A549 (cell line): ENCODE results near the gene DUSP1. TPM values are rescaled to one million over a fixed set of nuclear protein-coding genes. Genes with fewer than 3 reads are reported as not detected.

Source experiments
- ATAC-seq, 2 experiments: fragments of 200-7000 bp in 1 of 2; fragments of >200 bp in 1 of 2; cut with Nextera tagmentation in 1 of 2; cut with Tn5 transposase in 1 of 2; 3 replicates each; pipeline versions ENCODE4 v1.8.0 to v1.9.1; 2018 to 2020; ENCODE audit warnings: mild to moderate bottlenecking in 1 of 2, moderate library complexity in 1 of 2
- CTCF ChIA-PET: fragments of 300-600 bp; sonication (Branson Sonifier 250); formaldehyde crosslinking; extraction: SDS; loops from one replicate; lab custom pipeline; 2021; ENCODE audit warnings: antibody characterized with exemption, inconsistent platforms; lab: Yijun Ruan, JAX
- POLR2A ChIA-PET: fragments of 350-600 bp; formaldehyde crosslinking; extraction: SDS; loops from one replicate; lab custom pipeline; 2021; ENCODE audit warnings: antibody characterized with exemption, inconsistent platforms; lab: Yijun Ruan, JAX
- DNase-seq, 2 experiments: peaks; one replicate each; pipeline versions ENCODE4 v3.0.0 to v3.0.0-alpha.2; 2011 to 2016; ENCODE audit warnings: low read depth in 1 of 2, low spot score in 1 of 2
- FAIRE-seq: peaks from 2 replicates; lab custom pipeline; 2011; peaks lifted over from hg19 to GRCh38; lab: Jason Lieb, UNC
- H3K27ac ChIP-seq, 2 experiments: fragments of >200 bp; sonication (Bioruptor Twin); formaldehyde crosslinking; 3 replicates each; pipeline ENCODE4 v1.5.1; 2016 to 2017
- H3K4me1 ChIP-seq: fragments of >200 bp; sonication (Bioruptor Twin); formaldehyde crosslinking; 3 replicates; pipeline ENCODE4 v1.6.1; 2016
- H3K4me2 ChIP-seq: fragments of >200 bp; sonication (Bioruptor Twin); formaldehyde crosslinking; 3 replicates; pipeline ENCODE4 v1.6.1; 2016
- H3K4me3 ChIP-seq: fragments of >200 bp; sonication (Bioruptor Twin); formaldehyde crosslinking; 3 replicates; pipeline ENCODE4 v1.5.1; 2016
- H3K9me3 ChIP-seq: fragments of >200 bp; sonication (Bioruptor Twin); formaldehyde crosslinking; 3 replicates; pipeline ENCODE4 v1.6.1; 2016
- BHLHE40 ChIP-seq: IDR thresholded peaks from 2 replicates; pipeline ENCODE4 v1.6.1; 2012; ENCODE audit warnings: low read depth, low read length, inconsistent platforms
- CBX2 ChIP-seq: fragments of 200-600 bp; sonication (generic); IDR thresholded peaks from 2 replicates; pipeline ENCODE4 v1.6.1; 2016; ENCODE audit warnings: low read depth, mild to moderate bottlenecking, borderline replicate concordance
- CHD4 ChIP-seq: fragments of 200-600 bp; sonication (generic); IDR thresholded peaks from 2 replicates; pipeline ENCODE4 v1.6.1; 2016; ENCODE audit warnings: antibody characterized with exemption, mild to moderate bottlenecking, borderline replicate concordance
- EP300 ChIP-seq, 2 experiments: fragments of >200 bp; sonication (Bioruptor Twin); formaldehyde crosslinking; IDR thresholded peaks; 2 replicates in 1 of 2; 3 replicates in 1 of 2; pipeline ENCODE4 v1.6.1; 2016 to 2017
- FOSL2 ChIP-seq, 2 experiments: fragments of 450-650 bp in 1 of 2; fragments of >200 bp in 1 of 2; sonication (Bioruptor Twin) in 1 of 2; formaldehyde crosslinking; IDR thresholded peaks; 2 replicates each; pipeline versions ENCODE4 v1.5.0 to v1.6.1; 2016 to 2020; ENCODE audit warnings: mild to moderate bottlenecking in 1 of 2, moderate library complexity in 1 of 2
- FOXS1 ChIP-seq: fragments of 250-450 bp; sonication (Bioruptor Pico); IDR thresholded peaks from 2 replicates; pipeline ENCODE4 v1.5.0; 2020; ENCODE audit warnings: mild to moderate bottlenecking, moderate library complexity
- JUNB ChIP-seq: fragments of >200 bp; sonication (Bioruptor Twin); formaldehyde crosslinking; IDR thresholded peaks from 2 replicates; pipeline ENCODE4 v1.6.1; 2016
- POLR2A ChIP-seq: IDR thresholded peaks from 2 replicates; pipeline ENCODE4 v1.6.1; 2012; ENCODE audit warnings: mild to moderate bottlenecking, low read length
- POLR2AphosphoS2 ChIP-seq: conservative IDR thresholded peaks from 2 replicates; pipeline ENCODE4 v1.6.1; 2012; ENCODE audit warnings: low read length, improper control_type of control experiment, inconsistent platforms
- RARB ChIP-seq: fragments of 250-450 bp; sonication (Bioruptor Pico); IDR thresholded peaks from 2 replicates; pipeline ENCODE4 v1.8.0; 2021; ENCODE audit warnings: mild to moderate bottlenecking, moderate library complexity
- RCOR1 ChIP-seq: fragments of 150-350 bp; IDR thresholded peaks from 2 replicates; pipeline ENCODE4 v1.6.1; 2014; ENCODE audit warnings: antibody characterized with exemption, low read length, low read depth
- SMC3 ChIP-seq: fragments of >200 bp; sonication (Bioruptor Twin); formaldehyde crosslinking; IDR thresholded peaks from 3 replicates; pipeline ENCODE4 v1.6.1; 2018; ENCODE audit warnings: inconsistent platforms
- TP53 ChIP-seq: fragments of 250-450 bp; sonication (Bioruptor Pico); IDR thresholded peaks from 2 replicates; pipeline ENCODE4 v1.5.0; 2021; ENCODE audit warnings: mild to moderate bottlenecking, moderate library complexity
- ZSCAN20 ChIP-seq: fragments of 250-450 bp; sonication (Bioruptor Pico); IDR thresholded peaks from 2 replicates; pipeline ENCODE4 v1.8.0; 2022; ENCODE audit warnings: mild to moderate bottlenecking, moderate library complexity
- whole genome bisulfite sequencing: methylation state at CpG from one replicate; pipeline ENCODE4 v1.1.6; 2017; ENCODE audit errors: missing lambda C conversion rate; 5-methylcytosine and 5-hydroxymethylcytosine counted together
- polyA plus RNA-seq, 4 experiments: library from polyadenylated mRNA; depleted of rRNA in 3 of 4; stranded (reverse); fragments of >200 nt; fragmentation: RNase III in 1 of 4; extraction: RNeasy Plus Mini Kit Qiagen cat#74134 plus additional on column Dnase treatment in 1 of 4; gene quantifications; 2 replicates in 3 of 4; 3 replicates in 1 of 4; pipeline ENCODE4 v1.2.3, GENCODE V29; 2011 to 2017
- TF ChIP-seq, protein P1 (sequence below): fragments of 450-650 bp; IDR thresholded peaks from 2 replicates; pipeline ENCODE4 v1.6.1; 2014; ENCODE audit warnings: antibody characterized with exemption
- TF ChIP-seq, protein P2 (sequence below): fragments of 250-450 bp; sonication (Bioruptor Pico); IDR thresholded peaks from 2 replicates; pipeline ENCODE4 v1.5.0; 2021; ENCODE audit warnings: mild to moderate bottlenecking, moderate library complexity, borderline replicate concordance
- TF ChIP-seq, protein P3 (sequence below): fragments of 150-350 bp; IDR thresholded peaks from 2 replicates; pipeline ENCODE4 v1.6.1; 2014; ENCODE audit warnings: low read depth, mild to moderate bottlenecking, low read length
- TF ChIP-seq, protein P4 (sequence below): IDR thresholded peaks from 2 replicates; pipeline ENCODE4 v1.6.1; 2012
- TF ChIP-seq, protein P5 (sequence below): fragments of >200 bp; sonication (Bioruptor Twin); formaldehyde crosslinking; IDR thresholded peaks from 2 replicates; pipeline ENCODE4 v1.6.1; 2016
- TF ChIP-seq, protein P6 (sequence below): fragments of >200 bp; sonication (Bioruptor Twin); formaldehyde crosslinking; IDR thresholded peaks from 3 replicates; pipeline ENCODE4 v1.6.1; 2016
- TF ChIP-seq, protein P7 (sequence below): fragments of 250-450 bp; sonication (Bioruptor Pico); IDR thresholded peaks from 2 replicates; pipeline ENCODE4 v1.5.0; 2020; ENCODE audit warnings: low read depth, mild to moderate bottlenecking, moderate library complexity

DUSP1 gene
- polyA plus RNA-seq, 2 of the 4 experiments (the other 2 are of a cell fraction) = 207 to 594 TPM

DNA sequence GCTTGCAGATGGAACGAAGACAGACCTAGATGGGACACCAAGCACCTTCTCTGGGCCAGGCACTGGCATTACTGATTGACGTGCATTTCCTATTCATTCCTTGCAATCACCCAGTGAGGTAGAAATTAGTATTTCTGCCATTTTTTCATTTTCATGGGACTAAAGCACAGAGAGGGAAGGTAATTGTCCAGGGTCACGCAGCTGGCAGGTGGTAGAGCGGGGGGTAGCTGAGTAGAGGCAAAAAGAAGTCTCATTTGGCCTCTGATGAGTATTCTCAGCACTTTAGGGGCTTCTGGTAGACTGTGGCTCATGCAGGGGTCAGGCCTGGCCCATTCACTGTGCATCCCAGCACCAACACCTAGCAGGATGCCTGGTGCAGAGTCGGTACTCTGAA is 19.5 kb upstream of the DUSP1 start (continued):
- TF ChIP-seq CBX2 = no peak

DNA sequence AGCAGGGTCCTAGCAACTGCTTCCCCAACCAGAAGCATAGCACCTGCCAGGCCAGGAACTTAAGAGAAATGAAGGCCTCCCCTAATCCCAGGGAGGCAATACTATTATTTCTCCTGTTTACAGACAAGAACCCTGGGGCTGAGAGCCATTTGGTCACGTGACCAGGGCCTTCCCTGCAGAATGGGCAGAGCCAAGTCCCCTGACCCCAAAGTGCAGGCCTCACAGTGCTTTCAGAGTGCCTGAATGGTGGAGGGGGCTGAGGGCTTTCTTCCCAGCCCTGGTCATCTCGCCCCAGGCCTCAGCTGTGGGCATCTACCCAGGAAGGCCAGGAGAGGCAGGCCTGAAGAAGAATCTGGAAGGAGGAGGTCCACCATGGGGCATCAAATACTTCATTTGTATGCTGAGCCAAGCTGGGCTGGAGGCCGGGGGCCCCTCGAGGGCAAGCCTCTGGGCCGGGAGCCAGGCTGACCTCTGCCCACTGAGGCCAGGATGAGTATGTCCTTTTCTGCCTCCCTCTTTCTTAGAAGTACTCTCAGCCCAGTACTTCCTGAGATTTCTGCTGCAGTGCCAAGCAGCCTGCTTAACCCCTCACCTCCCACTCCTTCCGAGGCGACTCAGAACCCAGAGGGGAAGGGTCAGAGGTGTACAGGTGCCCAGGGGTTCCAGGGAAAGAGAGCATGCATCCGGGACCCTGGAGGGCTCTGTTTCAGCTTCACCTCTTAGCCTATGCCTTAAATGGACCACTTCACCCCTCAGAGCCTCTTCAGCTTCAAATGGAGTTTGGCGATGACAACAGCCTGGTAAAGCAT is 18.9 kb upstream of the DUSP1 start:
- Histone ChIP-seq H3K27ac (peak overlapping the region; percentile 71 to 85), H3K4me3 (no peak overlapping the region), H3K4me2 (peak overlapping the region; percentile 31), H3K9me3 (no peaks in the 10 kb centered on the region), H3K4me1 (peaks cover 44% of the 10 kb centered on the region)
- no peak for TF ChIP-seq ZSCAN20 (CRISPR knock-in tag)
- TF ChIP-seq, protein P1, sequence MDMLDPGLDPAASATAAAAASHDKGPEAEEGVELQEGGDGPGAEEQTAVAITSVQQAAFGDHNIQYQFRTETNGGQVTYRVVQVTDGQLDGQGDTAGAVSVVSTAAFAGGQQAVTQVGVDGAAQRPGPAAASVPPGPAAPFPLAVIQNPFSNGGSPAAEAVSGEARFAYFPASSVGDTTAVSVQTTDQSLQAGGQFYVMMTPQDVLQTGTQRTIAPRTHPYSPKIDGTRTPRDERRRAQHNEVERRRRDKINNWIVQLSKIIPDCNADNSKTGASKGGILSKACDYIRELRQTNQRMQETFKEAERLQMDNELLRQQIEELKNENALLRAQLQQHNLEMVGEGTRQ = peak; percentile 15; the same call in 1 of the 2 replicates
- FAIRE-seq (no peak), ATAC-seq (peak; percentile 2 to 19; a peak in 3 of 6 replicates), DNase-seq (no peak)
- 75% methylated on average over 9 of the region's 9 CpGs for WGBS
- ChIA-PET CTCF (interaction anchor here (0.7 to 1.9 kb wide), 6 partner anchors 10 to 30 kb away, joined by 3 to 8 read pairs (median 3); partner anchors contain the start of gene DUSP1), POLR2A (no interaction called here)

DNA sequence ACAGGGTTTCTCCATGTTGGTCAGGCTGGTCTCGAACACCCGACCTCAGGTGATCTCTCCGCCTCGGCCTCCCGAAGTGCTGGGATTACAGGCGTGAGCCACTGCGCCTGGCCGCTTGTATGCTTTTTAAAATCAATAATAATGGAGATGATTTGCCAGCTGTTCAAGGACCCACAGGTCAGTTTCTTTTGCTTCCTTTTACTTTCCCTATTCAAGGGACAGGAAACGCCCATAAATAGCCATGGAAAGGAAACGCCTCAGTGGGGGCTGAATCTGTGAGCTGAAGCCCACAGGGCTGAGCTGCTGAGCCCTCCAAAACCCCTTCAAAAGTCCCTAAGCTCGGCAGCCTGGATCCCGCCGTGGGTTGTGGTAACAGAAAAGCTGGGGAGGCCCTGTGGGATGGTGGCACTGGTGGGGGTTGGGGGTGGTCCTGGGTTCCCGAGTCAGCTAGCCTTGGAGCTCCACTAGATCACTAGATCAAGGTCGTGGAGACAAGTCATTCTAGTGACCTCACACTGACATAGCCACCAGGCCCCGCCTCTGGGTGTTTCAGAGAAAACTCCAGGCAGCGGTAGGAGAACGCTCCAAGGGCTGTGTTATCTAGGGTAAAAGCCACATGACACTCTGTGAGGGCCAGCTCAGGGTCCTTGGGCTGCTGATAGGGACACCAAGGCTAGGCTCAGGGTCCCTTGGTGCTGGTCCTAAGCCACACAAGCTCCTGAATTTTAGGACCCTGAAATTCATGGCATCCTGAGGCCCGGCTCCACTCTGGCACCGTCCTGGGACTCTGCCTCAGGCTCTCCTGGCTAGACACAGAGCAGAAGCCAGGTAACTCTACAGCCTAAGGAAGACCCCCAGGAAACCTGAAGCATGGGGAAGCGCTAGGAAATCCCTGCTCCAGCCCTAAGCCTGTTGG is 18.0 kb upstream of the DUSP1 start:
- TF ChIP-seq, protein P2, sequence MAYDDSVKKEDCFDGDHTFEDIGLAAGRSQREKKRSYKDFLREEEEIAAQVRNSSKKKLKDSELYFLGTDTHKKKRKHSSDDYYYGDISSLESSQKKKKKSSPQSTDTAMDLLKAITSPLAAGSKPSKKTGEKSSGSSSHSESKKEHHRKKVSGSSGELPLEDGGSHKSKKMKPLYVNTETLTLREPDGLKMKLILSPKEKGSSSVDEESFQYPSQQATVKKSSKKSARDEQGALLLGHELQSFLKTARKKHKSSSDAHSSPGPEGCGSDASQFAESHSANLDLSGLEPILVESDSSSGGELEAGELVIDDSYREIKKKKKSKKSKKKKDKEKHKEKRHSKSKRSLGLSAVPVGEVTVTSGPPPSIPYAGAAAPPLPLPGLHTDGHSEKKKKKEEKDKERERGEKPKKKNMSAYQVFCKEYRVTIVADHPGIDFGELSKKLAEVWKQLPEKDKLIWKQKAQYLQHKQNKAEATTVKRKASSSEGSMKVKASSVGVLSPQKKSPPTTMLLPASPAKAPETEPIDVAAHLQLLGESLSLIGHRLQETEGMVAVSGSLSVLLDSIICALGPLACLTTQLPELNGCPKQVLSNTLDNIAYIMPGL (CRISPR knock-in tag) = no peak
- TF ChIP-seq JUNB (no peak), TP53 (no peak), POLR2A (no peak), RARB (CRISPR knock-in tag) (no peak), FOSL2 (IDR thresholded peaks at IDR 0.05) (no peak), FOSL2 (CRISPR knock-in tag; IDR thresholded peaks at IDR 0.05) (no peak), RCOR1 (no peak), SMC3 (no peak), CHD4 (no peak), FOXS1 (no peak), BHLHE40 (no peak), EP300 (IDR thresholded peaks at IDR 0.05) (no peak), POLR2AphosphoS2 (no peak)
- TF ChIP-seq, protein P3, sequence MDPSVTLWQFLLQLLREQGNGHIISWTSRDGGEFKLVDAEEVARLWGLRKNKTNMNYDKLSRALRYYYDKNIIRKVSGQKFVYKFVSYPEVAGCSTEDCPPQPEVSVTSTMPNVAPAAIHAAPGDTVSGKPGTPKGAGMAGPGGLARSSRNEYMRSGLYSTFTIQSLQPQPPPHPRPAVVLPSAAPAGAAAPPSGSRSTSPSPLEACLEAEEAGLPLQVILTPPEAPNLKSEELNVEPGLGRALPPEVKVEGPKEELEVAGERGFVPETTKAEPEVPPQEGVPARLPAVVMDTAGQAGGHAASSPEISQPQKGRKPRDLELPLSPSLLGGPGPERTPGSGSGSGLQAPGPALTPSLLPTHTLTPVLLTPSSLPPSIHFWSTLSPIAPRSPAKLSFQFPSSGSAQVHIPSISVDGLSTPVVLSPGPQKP = no peak
- TF ChIP-seq, protein P4, sequence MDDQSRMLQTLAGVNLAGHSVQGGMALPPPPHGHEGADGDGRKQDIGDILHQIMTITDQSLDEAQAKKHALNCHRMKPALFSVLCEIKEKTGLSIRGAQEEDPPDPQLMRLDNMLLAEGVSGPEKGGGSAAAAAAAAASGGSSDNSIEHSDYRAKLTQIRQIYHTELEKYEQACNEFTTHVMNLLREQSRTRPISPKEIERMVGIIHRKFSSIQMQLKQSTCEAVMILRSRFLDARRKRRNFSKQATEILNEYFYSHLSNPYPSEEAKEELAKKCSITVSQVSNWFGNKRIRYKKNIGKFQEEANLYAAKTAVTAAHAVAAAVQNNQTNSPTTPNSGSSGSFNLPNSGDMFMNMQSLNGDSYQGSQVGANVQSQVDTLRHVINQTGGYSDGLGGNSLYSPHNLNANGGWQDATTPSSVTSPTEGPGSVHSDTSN = no peak
- TF ChIP-seq, protein P5, sequence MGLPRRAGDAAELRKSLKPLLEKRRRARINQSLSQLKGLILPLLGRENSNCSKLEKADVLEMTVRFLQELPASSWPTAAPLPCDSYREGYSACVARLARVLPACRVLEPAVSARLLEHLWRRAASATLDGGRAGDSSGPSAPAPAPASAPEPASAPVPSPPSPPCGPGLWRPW = no peak
- TF ChIP-seq, protein P6, sequence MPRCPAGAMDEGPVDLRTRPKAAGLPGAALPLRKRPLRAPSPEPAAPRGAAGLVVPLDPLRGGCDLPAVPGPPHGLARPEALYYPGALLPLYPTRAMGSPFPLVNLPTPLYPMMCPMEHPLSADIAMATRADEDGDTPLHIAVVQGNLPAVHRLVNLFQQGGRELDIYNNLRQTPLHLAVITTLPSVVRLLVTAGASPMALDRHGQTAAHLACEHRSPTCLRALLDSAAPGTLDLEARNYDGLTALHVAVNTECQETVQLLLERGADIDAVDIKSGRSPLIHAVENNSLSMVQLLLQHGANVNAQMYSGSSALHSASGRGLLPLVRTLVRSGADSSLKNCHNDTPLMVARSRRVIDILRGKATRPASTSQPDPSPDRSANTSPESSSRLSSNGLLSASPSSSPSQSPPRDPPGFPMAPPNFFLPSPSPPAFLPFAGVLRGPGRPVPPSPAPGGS = no peak
- TF ChIP-seq, protein P1 = no peak
- TF ChIP-seq, protein P7, sequence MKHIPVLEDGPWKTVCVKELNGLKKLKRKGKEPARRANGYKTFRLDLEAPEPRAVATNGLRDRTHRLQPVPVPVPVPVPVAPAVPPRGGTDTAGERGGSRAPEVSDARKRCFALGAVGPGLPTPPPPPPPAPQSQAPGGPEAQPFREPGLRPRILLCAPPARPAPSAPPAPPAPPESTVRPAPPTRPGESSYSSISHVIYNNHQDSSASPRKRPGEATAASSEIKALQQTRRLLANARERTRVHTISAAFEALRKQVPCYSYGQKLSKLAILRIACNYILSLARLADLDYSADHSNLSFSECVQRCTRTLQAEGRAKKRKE (CRISPR knock-in tag) = no peak
- ATAC-seq (peak; percentile 66 to 71; a peak in 5 of 6 replicates), FAIRE-seq (no peak), DNase-seq (peak in 1 of 2 experiments; percentile 53)
- ChIA-PET CTCF (interaction anchor here (0.7 to 1.4 kb wide), 5 partner anchors 11 to 30 kb away, joined by 3 read pairs; no protein-coding TSS in a partner anchor), POLR2A (interaction anchor here (0.9 kb wide), 1 partner anchor 18 kb away, joined by 3 read pairs; no protein-coding TSS in a partner anchor)
- no peak overlapping the region for H3K4me3 ChIP-seq
- H3K27ac ChIP-seq = peak overlapping the region; percentile 71 to 85
- peak overlapping the region; percentile 31 for H3K4me2 ChIP-seq
- 74% methylated on average over 21 of the region's 21 CpGs for WGBS
- peaks cover 37% of the 10 kb centered on the region for H3K4me1 ChIP-seq
- no peaks in the 10 kb centered on the region for H3K9me3 ChIP-seq
